ENCODE results near the gene CLASRP.

Gene CLASRP

DNA sequence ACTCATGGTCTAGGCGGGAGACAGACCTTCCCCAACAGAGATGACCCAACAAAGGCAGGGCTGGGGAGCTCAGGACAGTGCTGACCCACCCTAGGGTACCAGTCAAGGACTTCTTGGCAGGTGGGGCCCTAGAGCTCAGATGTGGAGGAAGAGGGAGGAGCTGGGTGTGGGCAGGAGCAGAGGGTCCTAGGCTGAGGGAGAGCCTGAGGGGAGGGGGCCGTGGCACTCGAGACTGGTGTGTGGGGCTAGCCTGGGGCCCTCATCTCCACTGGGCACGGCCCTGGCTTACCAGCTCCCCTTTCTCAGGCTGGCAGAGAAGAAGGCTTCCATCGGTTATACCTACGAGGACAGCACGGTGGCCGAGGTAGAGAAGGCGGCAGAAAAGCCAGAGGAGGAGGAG, 18.6 kb downstream of the CLASRP start:
- no peak for TF ChIP-seq EZH2phosphoT487 (IDR thresholded peaks at IDR 0.05; ENCODE audit: borderline replicate concordance, low read length)
- TF ChIP-seq, protein P1, sequence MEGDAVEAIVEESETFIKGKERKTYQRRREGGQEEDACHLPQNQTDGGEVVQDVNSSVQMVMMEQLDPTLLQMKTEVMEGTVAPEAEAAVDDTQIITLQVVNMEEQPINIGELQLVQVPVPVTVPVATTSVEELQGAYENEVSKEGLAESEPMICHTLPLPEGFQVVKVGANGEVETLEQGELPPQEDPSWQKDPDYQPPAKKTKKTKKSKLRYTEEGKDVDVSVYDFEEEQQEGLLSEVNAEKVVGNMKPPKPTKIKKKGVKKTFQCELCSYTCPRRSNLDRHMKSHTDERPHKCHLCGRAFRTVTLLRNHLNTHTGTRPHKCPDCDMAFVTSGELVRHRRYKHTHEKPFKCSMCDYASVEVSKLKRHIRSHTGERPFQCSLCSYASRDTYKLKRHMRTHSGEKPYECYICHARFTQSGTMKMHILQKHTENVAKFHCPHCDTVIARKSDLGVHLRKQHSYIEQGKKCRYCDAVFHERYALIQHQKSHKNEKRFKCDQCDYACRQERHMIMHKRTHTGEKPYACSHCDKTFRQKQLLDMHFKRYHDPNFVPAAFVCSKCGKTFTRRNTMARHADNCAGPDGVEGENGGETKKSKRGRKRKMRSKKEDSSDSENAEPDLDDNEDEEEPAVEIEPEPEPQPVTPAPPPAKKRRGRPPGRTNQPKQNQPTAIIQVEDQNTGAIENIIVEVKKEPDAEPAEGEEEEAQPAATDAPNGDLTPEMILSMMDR (IDR thresholded peaks at IDR 0.05; ENCODE audit: low read depth, low read length, poor library complexity, severe bottlenecking) = no peak
- no peak overlapping the region for H3K4me3 ChIP-seq (ENCODE audit: low read length)
- peak overlapping the region; percentile 47 for H3K27ac ChIP-seq (ENCODE audit: low read depth, low read length)
- peaks cover 3% of the 10 kb centered on the region; the same call in 1 of the 2 replicates for H3F3A ChIP-seq (ENCODE audit: control insufficient read depth, insufficient read depth)
- peaks cover 31% of the 10 kb centered on the region for H3K4me1 ChIP-seq (ENCODE audit: control insufficient read depth, low read length)
- H3K27me3 ChIP-seq (ENCODE audit: control insufficient read depth, low read length) = no peaks in the 10 kb centered on the region
- H3K79me2 ChIP-seq (ENCODE audit: control insufficient read depth, low read length) = peaks cover 46% of the 10 kb centered on the region
- H4K20me1 ChIP-seq (ENCODE audit: control insufficient read depth, insufficient read depth, low read depth, low read length) = peaks cover 3% of the 10 kb centered on the region
- H3K36me3 ChIP-seq (ENCODE audit: control insufficient read depth, low read length) = peaks cover 90% of the 10 kb centered on the region
- H3K4me2 ChIP-seq (ENCODE audit: low read length) = no peak overlapping the region
- H3K9me2 ChIP-seq (replicated peaks; ENCODE audit: control insufficient read depth, low read length) = no peaks in the 10 kb centered on the region
- H3K9me3 ChIP-seq (ENCODE audit: control insufficient read depth, insufficient read depth, low read length) = no peaks in the 10 kb centered on the region

DNA sequence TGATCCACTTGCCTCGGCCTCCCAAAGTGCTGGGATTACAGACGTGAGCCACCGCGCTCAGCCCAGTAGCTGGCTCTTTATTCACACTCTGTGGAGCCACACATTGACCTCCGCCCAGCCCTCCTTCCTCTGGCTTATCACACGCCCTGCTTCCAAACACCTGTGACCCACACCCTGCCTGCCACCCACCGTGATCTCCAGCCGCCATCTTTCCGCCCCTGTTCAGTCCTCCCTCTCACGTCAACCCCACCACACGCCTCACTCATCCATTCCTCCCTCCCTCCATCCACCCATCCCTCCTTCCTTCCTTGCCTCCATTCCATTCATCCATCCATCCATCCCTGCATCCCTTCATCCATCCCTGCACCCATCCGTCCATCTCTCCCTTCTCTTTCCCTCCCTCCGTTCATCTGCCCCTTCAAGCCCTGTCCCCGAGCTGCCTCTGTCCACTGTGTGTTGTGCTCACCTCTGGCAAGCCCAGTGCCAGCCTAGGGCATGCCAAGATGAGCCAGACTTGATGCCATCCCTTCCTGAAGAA, 19.8 kb downstream of the CLASRP start:
- Histone ChIP-seq H3K4me3 (ENCODE audit: low read length) (no peak overlapping the region), H3K27ac (ENCODE audit: low read depth, low read length) (no peak overlapping the region), H3K9me2 (replicated peaks; ENCODE audit: control insufficient read depth, low read length) (no peaks in the 10 kb centered on the region), H3K79me2 (ENCODE audit: control insufficient read depth, low read length) (peaks cover 38% of the 10 kb centered on the region), H3K4me2 (ENCODE audit: low read length) (no peak overlapping the region), H3K36me3 (ENCODE audit: control insufficient read depth, low read length) (peaks cover 88% of the 10 kb centered on the region), H3F3A (ENCODE audit: control insufficient read depth, insufficient read depth) (peaks cover 3% of the 10 kb centered on the region; the same call in 1 of the 2 replicates), H3K27me3 (ENCODE audit: control insufficient read depth, low read length) (no peaks in the 10 kb centered on the region), H3K9me3 (ENCODE audit: control insufficient read depth, insufficient read depth, low read length) (no peaks in the 10 kb centered on the region), H3K4me1 (ENCODE audit: control insufficient read depth, low read length) (peaks cover 28% of the 10 kb centered on the region), H4K20me1 (ENCODE audit: control insufficient read depth, insufficient read depth, low read depth, low read length) (peaks cover 3% of the 10 kb centered on the region)
- TF ChIP-seq, protein P1 (IDR thresholded peaks at IDR 0.05; ENCODE audit: low read depth, low read length, poor library complexity, severe bottlenecking) = no peak
- no peak for TF ChIP-seq EZH2phosphoT487 (IDR thresholded peaks at IDR 0.05; ENCODE audit: borderline replicate concordance, low read length)

DNA sequence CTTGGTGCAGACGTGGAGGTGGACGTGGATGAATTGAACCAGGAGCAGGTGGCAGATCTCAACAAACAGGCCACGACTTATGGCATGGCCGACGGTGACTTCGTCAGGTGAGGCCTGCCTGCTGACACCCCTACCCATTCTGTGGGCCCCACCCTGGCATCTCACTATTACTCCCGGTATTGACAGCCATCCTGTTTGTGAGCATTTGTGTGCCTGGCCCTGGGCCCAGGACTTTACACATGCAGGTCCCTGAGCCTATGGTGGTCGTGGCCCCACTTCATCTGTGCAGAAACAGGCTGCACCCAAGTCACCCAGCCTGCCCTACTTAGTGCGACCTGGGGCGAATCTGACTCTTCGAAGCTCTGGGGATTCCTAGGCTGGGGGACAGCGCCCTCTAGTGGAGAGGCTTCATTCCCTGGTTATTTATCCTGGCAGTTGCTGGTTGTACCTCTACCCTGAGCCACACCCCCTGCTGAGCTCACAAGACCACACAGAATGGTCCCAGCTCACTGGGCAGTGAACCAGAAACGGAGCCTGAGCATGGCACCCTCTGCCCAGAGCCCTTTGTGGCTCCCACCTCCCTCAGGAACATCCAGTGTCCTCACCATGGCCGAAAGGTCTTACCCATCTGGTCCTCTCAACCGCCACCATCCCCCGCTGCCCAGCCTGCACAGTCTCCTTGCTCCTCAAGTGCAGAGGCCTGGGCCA, 20.6 kb downstream of the CLASRP start:
- Histone ChIP-seq H3K4me1 (ENCODE audit: control insufficient read depth, low read length) (peaks cover 28% of the 10 kb centered on the region), H3K9me3 (ENCODE audit: control insufficient read depth, insufficient read depth, low read length) (no peaks in the 10 kb centered on the region), H3K36me3 (ENCODE audit: control insufficient read depth, low read length) (peaks cover 88% of the 10 kb centered on the region), H3F3A (ENCODE audit: control insufficient read depth, insufficient read depth) (peaks cover 3% of the 10 kb centered on the region; the same call in 1 of the 2 replicates), H3K27me3 (ENCODE audit: control insufficient read depth, low read length) (no peaks in the 10 kb centered on the region), H3K4me2 (ENCODE audit: low read length) (no peak overlapping the region), H3K4me3 (ENCODE audit: low read length) (no peak overlapping the region), H3K9me2 (replicated peaks; ENCODE audit: control insufficient read depth, low read length) (no peaks in the 10 kb centered on the region), H4K20me1 (ENCODE audit: control insufficient read depth, insufficient read depth, low read depth, low read length) (peaks cover 3% of the 10 kb centered on the region), H3K79me2 (ENCODE audit: control insufficient read depth, low read length) (peaks cover 32% of the 10 kb centered on the region), H3K27ac (ENCODE audit: low read depth, low read length) (no peak overlapping the region)
- TF ChIP-seq EZH2phosphoT487 (IDR thresholded peaks at IDR 0.05; ENCODE audit: borderline replicate concordance, low read length) = no peak
- TF ChIP-seq, protein P1 (IDR thresholded peaks at IDR 0.05; ENCODE audit: low read depth, low read length, poor library complexity, severe bottlenecking) = peak; percentile 94
